Uterus (tissue), 4 donors: ENCODE results near the gene ZDHHC22. TPM values are rescaled to one million over a fixed set of nuclear protein-coding genes. Genes with fewer than 3 reads are reported as not detected.

ENCODE experiments used
- DNase-seq, 2 donors: peaks; one replicate each; pipeline ENCODE4 v3.0.0-alpha.2; 2019 to 2020
- H3K27ac ChIP-seq, 2 donors: fragments of 200-600 bp; sonication (generic); 1 replicate in 1 of 2; 2 replicates in 1 of 2; pipeline ENCODE4 v1.5.1; 2016 to 2018
- H3K27me3 ChIP-seq, 2 donors: fragments of 200-600 bp; sonication (generic); one replicate each; pipeline ENCODE4 v1.5.1; 2018 to 2019; ENCODE audit warnings: control low read depth in 1 of 2
- H3K36me3 ChIP-seq, 2 donors: fragments of 200-600 bp; sonication (generic); one replicate each; pipeline ENCODE4 v1.5.1; 2019; ENCODE audit warnings: control low read depth in 1 of 2
- H3K4me1 ChIP-seq, 2 donors: fragments of 200-600 bp; sonication (generic); one replicate each; pipeline ENCODE4 v1.5.1; 2018 to 2019; ENCODE audit warnings: control low read depth in 1 of 2
- H3K4me3 ChIP-seq, 2 donors: fragments of 200-600 bp; sonication (generic); 1 replicate in 1 of 2; 2 replicates in 1 of 2; pipeline ENCODE4 v1.5.1; 2018 to 2019; ENCODE audit warnings: mild to moderate bottlenecking in 1 of 2
- H3K9me3 ChIP-seq, 2 donors: fragments of 200-600 bp; sonication (generic); one replicate each; pipeline ENCODE4 v1.5.1; 2019; ENCODE audit warnings: control low read depth in 1 of 2
- CTCF ChIP-seq, 4 experiments: fragments of 200-600 bp in 2 of 4; fragments of 450-650 bp in 2 of 4; sonication (generic) in 2 of 4; IDR thresholded peaks; one replicate each; pipeline ENCODE4 v1.5.1; 2016 to 2019; ENCODE audit warnings: antibody characterized with exemption in 4 of 4, mild to moderate bottlenecking in 2 of 4, moderate library complexity in 1 of 4
- POLR2A ChIP-seq, 2 donors: fragments of 450-650 bp; IDR thresholded peaks; one replicate each; pipeline ENCODE4 v1.6.1; 2016; ENCODE audit warnings: antibody characterized with exemption in 2 of 2, mild to moderate bottlenecking in 1 of 2, moderate library complexity in 1 of 2
- intact Hi-C: fragments of 100-400 bp; cut with DNase I; formaldehyde crosslinking; loops from one replicate; pipeline ENCODE4 v1.15.1; 2023; ENCODE audit warnings: low total_unique reads
- total RNA-seq, 4 donors: library from RNA; depleted of rRNA in 3 of 4; stranded (reverse); fragments of >200 nt in 3 of 4; gene quantifications; one replicate each; pipeline versions ENCODE4 v1.1.0 to v1.2.4, GENCODE V29; 2014 to 2023
- donor health status: DM: yes; HTN: yes; CAD: no.

The ZDHHC22 gene
- not detected for total RNA-seq

DNA sequence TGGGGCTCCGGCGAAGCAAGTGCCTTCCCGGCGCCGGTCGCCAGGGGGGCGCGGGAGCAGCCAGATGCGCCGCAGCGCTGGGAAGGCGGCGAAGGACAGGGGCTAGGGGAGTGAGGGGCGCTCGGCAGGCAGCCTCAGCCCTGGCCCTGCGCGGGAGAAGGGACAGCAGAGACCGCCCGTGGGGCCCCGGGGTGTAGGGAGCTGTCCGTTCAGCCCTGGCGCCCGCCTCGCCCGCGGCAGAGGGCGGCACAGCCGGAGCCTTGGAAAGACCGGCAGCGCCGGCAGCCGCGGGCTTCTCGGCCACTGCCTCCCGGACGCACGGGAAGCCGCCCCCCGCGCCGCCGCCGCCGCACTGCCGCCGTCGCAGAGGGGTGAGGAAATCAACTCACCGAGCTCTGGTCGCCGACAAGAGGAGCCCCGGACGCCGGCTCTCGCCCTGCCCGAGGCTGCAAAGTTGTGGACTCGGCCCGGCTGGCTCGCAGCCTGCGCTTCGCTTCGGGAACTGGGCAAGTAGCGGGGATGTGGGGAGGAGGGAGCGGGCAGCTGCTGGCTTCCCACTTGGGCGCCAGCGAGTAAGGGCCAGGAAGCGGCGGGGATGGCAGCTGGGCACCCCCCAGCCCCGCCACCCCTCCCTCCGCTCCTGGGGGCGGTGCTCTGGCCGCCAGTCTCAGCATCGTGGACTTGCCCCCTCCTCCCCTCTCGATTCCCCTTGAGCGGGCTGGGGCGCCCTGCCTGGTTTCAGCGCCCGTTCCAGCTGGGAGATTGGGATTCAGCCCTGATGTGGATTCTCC is at the start of gene ZDHHC22:
TSS of gene ZDHHC22 (minus strand) at position 578 of the 791 bp plus-strand sequence. CDS start 2,053 bp downstream, outside the sequence.
- peaks cover 0 to 14% of the 10 kb centered on the region in 2 donors for H3K4me1 ChIP-seq
- no peaks in the 10 kb centered on the region for H3K9me3 ChIP-seq
- peak within 1 kb of the TSS; percentile 6 to 20 for H3K4me3 ChIP-seq
- no peak for TF ChIP-seq POLR2A (IDR thresholded peaks at IDR 0.05)
- peak in 2 of 4 experiments; percentile 21 to 24 for TF ChIP-seq CTCF (IDR thresholded peaks at IDR 0.05)
- intact Hi-C loops = no loop called here
- no peak within 1 kb of the TSS for H3K27ac ChIP-seq
- H3K27me3 ChIP-seq = peaks cover 0 to 41% of the 10 kb centered on the region in 2 donors
- no peaks in the 10 kb centered on the region for H3K36me3 ChIP-seq
- no peak for DNase-seq

DNA sequence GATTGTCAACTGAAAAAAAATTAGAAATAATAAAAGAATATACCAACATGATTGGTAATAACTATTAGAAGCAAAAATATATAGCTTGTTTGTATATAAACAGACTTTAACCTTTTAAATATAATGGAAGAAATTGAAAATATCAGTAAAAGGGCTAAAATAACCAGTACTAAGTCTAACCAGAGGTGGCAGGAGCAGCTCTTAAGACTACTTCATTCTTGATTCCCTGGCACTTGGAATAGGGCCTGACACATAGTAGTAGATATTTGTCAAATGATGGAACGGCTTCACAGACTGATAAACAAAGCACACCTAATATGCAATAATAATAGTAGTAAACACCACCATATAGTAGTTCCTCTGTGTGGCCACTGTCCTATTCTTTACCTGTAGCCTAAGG is 49.4 kb upstream of the ZDHHC22 start:
- no peaks in the 10 kb centered on the region for H3K27me3 ChIP-seq
- no peak overlapping the region for H3K27ac ChIP-seq
- DNase-seq = no peak
- no peaks in the 10 kb centered on the region for H3K36me3 ChIP-seq
- H3K4me1 ChIP-seq = no peaks in the 10 kb centered on the region
- H3K4me3 ChIP-seq = no peak overlapping the region
- intact Hi-C loops = no loop called here
- no peak for TF ChIP-seq POLR2A (IDR thresholded peaks at IDR 0.05)
- no peak for TF ChIP-seq CTCF (IDR thresholded peaks at IDR 0.05)
- no peaks in the 10 kb centered on the region for H3K9me3 ChIP-seq

- no peaks in the 10 kb centered on the region for H3K36me3 ChIP-seq
- no peaks in the 10 kb centered on the region for H3K9me3 ChIP-seq
- H3K27ac ChIP-seq = no peak overlapping the region
- TF ChIP-seq POLR2A (IDR thresholded peaks at IDR 0.05) (no peak), CTCF (IDR thresholded peaks at IDR 0.05) (no peak)
- H3K4me1 ChIP-seq = no peaks in the 10 kb centered on the region
- no peaks in the 10 kb centered on the region for H3K27me3 ChIP-seq
- H3K4me3 ChIP-seq = no peak overlapping the region
- DNase-seq = no peak
- intact Hi-C loops = no loop called here
These were observed 47.9 kb upstream of the ZDHHC22 start for GRCh38 chr14:77189479-77189878.

DNA sequence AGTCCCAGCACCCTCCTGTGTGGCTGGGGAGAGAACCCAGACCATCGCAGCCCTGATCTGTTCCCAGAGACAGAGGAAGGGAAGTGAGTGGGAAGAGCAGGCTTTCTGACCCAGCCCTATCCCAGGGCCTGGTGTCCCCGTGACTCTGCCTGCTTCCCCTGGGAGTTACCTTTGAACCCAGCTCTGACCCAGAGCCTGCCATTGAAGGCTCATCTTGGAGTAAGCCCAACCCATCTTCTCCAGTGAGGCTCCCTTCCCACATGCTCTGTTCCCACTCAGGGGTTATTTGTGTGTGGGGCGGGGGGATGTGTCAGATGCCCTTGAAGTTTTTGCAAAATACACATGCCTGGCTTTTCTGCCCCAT is 46.0 kb upstream of the ZDHHC22 start:
- DNase-seq = no peak
- Histone ChIP-seq H3K4me3 (no peak overlapping the region), H3K36me3 (no peaks in the 10 kb centered on the region), H3K4me1 (no peaks in the 10 kb centered on the region), H3K27me3 (peaks cover 0 to 5% of the 10 kb centered on the region in 2 donors), H3K27ac (no peak overlapping the region), H3K9me3 (no peaks in the 10 kb centered on the region)
- intact Hi-C loops = no loop called here
- no peak for TF ChIP-seq CTCF (IDR thresholded peaks at IDR 0.05)
- no peak for TF ChIP-seq POLR2A (IDR thresholded peaks at IDR 0.05)

DNA sequence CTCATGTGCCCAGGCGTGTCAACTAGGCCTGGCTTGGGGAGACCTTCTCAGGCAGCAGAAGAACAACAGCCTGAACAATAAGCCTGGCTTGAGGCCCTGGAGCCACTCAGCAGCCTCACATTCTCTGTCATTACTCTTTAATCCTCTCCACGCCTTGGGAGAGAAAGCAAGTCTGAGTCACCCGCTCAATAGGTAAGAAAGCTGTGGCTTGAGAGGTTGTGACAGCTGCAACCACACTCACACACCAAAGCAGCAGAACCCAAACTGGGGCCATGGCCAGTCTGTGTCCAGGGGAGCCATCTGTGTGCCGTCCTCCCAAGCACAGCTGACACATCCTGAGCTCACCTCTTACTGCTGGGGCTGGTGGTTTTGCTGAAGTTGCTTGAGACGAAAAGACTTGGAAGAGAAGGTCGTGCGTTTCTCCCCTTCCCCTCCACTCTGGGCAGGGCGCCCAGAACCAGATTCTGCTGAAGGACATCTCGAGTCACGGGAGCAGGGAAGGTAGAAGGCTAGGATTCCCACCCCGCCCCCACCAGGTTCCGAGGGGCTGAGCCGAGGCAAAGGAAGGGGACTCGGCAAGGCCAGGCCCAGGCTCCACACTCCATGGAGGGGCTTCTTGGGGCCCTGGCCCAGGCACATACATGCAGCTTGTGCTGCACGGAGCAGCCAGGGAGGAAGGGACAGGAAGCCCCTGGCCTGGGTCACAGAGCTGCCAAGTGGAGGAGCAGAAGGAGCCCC is 45.5 kb upstream of the ZDHHC22 start:
- Histone ChIP-seq H3K27me3 (peaks cover 0 to 10% of the 10 kb centered on the region in 2 donors), H3K4me3 (no peak overlapping the region), H3K4me1 (no peaks in the 10 kb centered on the region), H3K27ac (no peak overlapping the region), H3K36me3 (no peaks in the 10 kb centered on the region), H3K9me3 (no peaks in the 10 kb centered on the region)
- TF ChIP-seq POLR2A (IDR thresholded peaks at IDR 0.05) (no peak), CTCF (IDR thresholded peaks at IDR 0.05) (no peak)
- intact Hi-C loops = no loop called here
- DNase-seq = no peak
